Measurements from ENCODE around the gene SYCE3.
"Not testable (repeated sequence)": the region's sequence is repeated elsewhere in the genome, so short reads cannot be mapped to it uniquely, and the experiment has no call there.

Gene SYCE3

DNA sequence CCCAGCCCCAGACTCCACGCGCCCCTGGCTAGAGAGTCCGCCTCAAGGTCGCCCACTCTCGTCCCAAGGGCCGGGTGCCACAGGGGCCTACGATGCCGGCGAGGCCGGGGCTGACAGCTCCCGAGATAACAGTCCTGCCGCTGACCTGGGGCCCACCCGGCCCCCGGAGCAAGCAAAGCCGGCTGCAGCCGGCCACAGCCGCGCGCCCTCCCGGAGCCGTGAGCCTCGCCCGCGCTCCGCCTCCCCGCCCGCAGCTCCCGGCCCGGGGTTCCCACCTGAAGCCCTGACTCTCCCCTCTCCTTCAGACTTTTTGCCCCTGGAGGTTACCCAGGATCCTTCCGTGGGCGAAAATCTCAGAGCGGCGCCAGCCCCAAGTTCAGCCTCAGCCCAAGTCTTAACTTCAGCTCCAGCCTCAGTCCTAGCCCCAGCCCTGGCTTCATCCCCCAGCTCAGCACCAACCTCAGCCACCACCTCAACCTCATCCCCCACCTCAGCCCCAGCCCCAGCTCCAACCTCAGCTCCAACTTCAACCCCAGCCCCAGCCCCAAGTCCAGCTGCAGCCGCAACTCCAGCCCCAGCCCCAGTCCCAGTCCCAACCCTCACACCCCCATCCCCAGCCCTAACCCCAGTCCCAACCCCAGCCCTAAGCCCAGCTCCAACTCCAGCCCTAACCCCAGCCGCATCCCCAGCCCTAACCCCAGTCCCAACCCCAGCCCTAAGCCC lies 15.3 kb downstream of the SYCE3 start:
- no peak for DNase-seq

DNA sequence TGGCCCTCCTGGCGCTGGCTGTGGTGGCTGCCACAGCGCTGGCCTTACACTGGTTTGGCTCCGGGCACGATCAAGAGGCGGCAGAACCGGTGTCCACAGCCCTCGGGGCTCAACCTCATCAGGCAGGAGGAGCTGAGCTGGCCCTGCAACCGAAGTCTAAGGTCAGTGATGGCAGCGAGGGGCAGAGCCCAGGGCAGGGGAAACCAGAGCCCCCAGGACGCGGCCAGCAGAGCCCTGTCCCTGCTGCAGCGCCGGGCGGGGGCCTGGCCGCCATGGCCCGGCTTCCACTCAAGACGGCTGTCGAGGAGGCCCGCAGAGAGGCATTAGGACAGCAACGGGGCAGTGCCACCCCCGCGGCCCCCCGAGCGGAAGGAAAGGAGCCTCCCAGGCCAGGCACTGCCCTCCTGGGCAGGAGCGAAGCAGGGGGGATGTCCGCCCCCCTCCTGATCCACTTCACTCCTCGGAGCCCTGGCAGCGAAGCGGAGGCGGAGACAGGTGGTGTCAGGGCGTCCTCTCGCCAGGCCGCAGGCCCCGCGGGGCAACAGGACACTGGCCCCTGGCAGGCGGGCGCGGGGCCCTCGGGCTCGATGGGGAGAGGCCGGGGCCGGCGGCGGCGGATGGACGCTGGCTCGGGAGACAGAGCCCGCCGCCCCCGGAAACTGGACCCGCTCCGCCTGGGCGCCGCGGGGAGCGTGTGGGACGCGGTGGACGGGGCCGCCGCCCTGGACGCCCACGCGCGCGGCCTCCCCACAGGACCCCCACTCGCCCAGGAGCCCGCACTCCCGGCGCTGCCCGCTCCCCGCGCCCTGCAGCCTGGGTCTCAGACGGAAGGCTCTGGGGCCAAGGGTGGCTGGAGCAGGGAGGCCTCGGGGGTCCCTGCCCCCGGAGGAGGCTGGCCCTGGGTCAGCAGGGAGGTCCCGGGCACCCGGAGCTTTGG lies 16.1 kb downstream of the SYCE3 start:
- no peak for DNase-seq

DNA sequence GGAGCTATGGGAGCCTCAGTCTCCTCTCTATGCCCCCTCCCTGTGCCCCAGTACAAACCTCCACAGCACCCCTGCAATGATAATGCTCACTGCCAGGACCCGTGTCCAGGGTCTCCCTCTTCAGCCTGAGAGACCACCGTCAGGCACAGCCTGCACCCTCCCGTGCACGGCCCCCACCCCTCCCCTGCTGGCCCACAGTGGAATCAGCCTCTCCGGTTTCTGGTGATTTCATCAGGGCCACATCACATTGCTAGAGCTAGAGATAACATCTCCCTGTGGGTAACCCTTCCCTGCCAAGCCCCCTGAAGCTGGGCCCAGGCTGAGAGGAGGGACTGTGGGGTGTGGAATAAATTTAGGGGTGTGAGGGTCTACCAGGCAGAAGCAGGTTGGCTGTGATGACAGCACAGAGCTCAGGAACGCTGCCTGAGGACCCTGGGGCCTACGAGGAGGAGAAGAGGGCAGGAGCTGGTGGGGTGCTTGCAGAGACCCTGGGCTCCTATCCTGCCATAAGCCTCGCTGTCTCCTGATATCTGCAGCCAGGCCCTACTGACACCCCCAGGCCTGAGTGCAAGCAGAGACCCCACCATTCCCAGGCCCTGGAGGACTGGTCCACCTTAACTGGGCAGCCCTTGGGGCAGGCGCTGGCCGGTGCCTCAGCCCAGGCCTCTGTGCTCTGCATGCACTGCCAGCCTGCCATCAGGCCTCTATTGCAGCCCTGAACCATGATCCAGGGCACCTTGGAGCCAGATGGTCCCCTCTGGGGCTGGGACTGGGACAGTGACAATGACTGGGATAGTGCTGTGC lies 17.0 kb downstream of the SYCE3 start, which contains the start of gene KLHDC7B:
TSS of gene KLHDC7B (plus strand) at position 378 of the 804 bp plus-strand sequence. CDS start at position 723, 345 bp downstream.
- DNase-seq = no peak

DNA sequence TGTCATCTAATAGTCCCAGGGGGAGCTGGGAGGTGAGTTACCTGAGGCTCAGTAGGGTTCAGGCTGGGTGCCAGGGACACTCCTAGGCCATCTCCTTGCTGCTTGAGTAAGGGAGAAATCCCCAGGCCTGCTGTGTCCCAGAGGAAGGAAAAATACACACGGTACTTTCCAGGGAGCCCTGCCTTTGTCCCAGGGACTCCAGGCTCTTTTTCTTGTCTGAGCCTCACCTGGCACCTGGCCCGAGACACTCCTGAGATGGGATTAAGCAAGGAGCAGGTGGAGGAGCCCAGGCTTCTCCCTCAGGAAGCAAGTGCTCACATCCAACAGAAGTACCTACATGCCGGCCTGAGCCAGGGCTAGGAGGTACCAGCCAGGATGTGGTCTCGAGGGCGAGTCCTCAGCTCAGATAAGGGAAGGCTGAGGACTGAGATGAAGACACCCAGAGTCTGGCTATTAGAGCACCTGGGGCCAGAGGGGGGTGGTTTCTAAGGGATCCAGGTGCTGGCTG lies 17.9 kb downstream of the SYCE3 start:
- no peak for DNase-seq

DNA sequence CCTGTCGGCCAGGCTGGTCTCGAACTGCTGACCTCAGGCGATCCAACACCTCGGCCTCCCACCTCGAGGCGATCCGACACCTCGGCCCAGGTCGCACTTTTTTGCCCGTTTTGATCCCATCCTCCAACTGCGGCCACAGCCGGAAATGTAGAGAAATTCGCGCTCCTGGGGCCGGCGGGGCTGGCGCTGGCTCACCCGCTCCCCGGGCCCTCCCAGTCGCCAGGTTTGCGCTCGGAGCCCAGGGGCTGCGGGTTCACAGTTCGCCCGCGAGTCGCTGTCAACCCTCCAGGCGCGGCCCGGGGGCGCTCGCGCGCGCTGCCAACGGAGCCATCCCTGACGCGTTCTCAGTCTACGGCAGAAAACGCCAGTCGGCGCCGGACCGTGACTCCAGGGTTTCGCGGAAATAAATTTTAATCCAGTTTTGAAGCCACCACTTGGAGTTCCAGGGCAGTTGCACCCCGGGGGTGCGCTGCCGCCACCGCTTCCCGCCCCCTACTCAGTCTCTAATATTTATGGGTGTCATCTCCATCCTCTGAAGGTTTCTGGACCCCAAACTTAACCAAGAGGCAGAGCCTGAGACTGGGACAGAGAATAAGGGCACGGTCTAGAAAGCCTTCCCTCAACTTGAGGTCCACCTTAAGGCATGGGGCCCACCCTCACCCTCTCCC lies 18.5 kb downstream of the SYCE3 start:
- peak; percentile 37 for DNase-seq

DNA sequence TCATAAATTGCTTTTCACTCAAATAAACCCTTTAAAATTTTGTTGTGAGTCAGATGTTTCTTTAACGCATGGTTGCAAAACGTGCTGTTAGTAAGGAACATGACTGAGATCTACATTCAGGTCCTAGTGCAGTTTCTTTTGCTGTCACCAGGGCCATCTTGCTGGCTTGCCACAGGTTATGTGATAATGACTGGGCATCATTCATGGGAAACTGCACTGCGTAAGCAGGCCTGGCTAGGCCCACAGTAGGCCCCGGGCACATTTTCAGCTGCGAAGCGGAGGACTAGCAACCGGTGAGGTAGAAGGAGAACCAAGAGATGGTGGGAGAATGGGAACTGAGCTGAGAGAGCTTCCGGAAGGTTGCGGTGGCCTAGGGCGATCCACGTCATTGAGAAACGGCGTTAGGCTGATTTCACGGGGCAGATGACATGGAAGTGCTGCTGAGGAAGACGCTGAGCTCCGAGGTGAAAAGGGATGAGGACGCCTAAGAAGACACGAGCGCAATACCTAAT lies 20.2 kb downstream of the SYCE3 start:
- no peak for DNase-seq

DNA sequence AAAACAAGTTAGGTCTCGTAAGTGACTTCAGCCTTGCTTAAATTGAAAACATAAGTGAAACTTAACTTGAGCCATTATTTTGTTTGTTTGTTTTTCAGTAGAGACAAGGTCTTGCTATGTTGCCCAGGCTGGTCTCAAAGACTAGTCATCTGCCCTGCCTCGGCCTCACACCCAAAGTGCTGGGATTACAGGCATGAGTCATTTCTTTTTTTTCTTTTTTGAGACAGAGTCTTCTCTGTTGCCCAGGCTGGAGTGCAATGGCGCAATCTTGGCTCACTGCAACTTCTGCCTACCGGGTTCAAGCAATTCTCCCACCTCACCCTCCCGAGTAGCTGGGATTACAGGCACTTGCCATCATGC lies 21.1 kb downstream of the SYCE3 start:
- DNase-seq = peak; percentile 92

DNA sequence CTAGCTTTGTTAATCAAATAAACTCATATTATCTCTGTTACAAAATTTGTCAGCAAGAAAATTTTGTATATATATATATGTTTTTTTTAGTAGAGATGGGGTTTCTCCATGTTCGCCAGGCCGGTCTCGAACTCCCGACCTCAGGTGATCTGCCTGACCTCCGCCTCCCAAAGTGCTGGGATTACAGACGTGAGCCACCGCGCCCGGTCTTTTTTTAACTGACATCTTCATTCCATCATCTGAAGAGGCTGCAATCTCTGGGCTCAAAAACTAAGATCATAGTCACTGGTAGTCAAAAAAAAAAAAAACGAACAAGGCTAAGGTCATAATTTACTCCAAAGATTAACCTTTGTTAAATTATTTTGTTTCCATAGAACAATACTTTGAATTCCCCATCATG lies 22.3 kb downstream of the SYCE3 start:
- no peak for DNase-seq

DNA sequence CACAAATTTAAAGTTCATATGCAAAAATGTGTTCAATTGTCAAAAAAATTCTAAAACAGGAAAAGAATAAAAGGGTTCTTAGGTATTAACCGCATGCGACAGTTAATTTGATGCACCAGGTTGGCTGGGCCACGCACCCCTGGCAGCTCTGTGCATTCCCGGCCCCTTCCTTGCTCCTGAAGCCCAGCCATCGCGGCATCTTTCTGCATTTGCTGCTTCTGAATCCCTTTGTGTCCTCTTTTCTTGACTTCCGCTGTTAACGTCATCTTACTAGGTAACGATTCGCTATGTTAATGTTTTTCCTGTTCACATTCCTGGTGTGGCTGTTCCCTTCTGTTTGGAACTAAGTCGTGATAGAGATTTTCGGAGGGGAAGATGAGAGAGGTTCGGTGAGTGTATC lies 25.0 kb downstream of the SYCE3 start:
- no peak for DNase-seq

DNA sequence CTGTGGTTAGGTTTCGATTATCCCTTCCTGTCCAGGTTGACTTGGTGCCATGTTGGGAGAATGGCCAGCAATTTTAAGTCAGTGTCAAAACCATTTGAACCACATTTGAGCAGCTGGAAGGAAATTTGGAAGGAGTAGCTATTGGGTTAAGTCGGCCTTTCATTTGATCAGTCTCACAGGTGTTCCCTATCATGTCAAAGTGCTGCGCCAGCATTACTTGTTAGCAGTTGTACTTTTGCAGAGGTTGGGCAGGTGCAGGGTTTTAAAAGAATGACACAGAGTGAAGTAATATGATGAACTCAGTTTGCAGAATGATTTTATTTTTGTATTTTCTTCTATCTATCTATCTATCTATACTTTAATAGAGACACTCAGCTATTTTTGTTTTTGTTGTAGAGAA lies 26.5 kb downstream of the SYCE3 start:
- no peak for DNase-seq

DNA sequence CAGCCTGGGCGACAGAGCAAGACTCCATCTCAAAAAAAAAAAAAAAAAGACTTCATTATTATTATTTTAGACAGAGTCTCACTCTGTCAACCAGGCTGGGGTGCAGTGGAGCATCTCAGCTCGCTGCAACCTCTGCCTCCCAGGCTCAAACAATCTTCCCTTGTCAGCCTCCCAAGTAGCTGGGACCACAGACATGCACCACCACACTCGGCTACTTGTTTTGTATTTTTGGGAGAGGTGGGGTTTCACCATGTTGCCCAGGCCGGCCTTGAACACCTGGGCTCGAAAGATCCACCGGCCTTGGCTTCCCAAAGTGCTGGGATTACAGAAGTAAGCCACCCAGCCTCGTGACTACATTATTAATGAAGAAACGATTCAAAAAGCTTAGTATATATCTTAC lies 27.6 kb downstream of the SYCE3 start:
- DNase-seq = no peak

DNA sequence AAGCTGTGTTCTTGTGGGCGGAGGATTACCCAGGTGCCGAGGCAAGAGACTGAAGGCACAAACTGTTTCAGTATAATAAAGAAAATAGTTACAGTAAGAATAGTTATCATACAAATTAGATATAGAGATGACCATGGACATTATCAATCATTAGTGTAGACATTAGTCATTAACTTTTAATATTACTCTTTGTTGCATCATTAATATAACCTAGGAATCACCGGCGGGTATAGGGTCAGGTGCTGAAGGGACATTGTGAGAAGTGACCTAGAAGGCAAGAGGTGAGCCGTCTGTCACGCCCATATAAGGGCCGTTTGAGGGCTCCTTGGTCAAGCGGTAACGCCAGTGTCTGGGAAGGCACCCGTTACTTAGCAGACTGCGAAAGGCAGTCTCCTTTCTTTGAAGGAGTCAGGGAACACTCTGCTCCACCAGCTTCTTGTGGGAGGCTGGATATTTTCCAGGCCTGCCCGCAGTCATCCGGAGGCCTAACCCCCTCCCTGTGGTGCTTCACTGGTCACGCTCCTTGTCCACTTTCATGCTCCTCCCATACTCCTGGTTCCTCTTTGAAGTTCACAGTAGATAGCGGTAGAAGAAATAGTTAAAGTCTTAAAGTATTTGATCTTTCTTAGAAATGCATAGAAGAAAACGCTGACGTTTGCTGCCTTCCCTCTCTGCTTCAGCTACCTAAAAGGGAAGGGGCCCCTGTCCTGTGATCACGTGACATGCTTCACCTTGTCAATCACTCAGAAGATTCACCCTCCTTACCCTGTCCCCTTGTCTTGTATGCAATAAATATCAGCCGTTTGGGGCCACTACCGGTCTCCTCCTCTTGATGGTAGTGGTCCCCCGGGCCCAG lies 28.6 kb downstream of the SYCE3 start:
- DNase-seq = not testable (repeated sequence)

DNA sequence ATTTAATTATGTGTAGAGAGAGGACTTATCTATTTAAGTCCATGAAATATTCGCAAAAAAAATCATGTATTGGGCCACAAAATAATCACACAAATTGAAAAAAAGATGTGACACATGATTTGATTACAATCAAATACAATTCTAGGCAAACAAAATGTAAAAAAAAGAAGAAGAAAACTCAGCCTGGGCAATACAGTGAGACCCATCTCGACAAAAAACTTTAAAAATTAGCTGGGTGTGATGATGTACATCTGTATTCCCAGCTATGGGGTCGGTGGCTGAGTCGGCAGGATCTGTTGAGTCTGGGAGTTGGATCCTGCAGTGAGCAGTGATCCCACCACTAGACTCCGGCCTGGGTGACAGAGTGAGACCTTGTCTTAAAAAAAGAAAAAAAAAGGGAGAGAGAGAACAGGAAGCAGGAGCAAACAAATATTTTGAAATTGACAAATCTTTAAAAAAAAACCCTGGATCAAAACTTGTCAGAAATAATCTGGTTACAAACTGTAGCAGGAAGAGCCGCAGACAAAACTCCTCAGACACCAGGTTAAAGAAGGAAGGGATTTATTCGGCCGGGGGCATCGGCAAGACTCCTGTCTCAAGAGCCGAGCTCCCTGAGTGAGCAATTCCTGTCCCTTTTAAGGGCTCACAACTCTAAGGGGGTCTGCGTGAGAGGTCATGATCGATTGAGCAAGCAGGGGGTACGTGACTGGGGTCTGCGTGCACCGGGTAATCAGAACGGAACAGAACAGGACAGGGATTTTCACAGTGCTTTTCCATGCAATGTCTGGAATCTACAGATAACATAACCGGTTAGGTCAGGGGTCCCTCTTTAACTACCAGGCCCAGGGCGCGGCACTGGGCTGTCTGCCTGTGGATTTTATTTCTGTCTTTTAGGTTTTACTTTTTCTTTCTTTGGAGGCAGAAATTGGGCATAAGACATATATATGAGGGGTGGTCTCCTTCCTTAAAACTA lies 29.6 kb downstream of the SYCE3 start:
- no peak for DNase-seq

DNA sequence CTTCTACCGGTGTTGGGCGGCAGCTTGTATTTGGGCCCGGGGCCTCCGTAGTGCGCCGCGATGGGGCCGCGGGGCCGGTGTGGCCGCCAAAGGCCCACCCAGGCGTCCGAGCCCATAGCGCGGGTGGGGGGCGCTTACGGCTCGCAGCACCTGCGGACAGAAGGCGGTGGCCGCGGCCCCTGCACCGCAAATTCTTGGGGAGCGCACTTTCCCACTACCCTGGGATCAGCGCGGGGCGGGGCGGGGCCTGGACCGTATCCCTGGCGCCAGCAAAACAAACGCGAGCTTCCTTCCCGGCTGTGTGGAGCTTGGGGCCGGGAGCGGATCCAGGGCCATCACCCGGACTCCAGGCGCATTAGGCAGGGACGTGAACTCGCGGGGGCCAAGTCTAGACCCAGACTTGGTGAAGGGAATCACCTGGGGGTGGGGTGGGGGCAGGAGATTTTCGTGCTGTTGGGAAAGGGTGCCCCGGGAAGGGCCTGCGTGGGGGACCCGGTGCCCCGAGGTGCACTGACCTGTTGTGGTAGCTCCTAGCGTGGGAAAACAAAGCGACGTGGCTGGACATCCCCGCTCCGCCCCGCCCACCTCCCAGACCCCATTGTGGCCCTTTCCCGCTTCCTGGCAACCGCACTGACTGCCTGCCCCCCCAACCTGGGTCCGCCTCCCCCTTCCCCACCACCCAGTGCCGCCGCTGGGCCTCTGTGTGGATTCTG lies 30.6 kb downstream of the SYCE3 start:
- peak; percentile 48 for DNase-seq

DNA sequence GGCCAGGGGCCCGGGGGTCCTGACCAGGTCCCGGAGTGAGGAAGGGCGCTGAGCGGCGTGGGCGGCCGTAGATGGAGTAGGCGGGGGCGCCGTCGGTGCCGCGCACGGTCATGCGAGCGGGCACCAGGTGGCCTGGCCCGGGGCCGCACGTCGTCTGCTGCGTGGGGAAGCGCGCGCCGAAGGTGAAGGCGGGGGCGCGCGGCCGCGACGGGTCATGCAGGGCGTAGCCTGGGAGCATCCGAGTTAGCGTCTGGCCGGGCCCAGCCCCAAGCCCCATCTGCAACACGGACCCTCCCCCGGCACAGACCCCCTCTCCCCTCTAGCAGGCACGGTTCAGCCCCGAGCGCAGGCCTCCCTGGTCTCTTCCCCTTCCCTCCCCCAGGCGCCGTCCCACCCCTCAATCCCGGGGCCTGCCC lies 31.2 kb downstream of the SYCE3 start:
- no peak for DNase-seq

DNA sequence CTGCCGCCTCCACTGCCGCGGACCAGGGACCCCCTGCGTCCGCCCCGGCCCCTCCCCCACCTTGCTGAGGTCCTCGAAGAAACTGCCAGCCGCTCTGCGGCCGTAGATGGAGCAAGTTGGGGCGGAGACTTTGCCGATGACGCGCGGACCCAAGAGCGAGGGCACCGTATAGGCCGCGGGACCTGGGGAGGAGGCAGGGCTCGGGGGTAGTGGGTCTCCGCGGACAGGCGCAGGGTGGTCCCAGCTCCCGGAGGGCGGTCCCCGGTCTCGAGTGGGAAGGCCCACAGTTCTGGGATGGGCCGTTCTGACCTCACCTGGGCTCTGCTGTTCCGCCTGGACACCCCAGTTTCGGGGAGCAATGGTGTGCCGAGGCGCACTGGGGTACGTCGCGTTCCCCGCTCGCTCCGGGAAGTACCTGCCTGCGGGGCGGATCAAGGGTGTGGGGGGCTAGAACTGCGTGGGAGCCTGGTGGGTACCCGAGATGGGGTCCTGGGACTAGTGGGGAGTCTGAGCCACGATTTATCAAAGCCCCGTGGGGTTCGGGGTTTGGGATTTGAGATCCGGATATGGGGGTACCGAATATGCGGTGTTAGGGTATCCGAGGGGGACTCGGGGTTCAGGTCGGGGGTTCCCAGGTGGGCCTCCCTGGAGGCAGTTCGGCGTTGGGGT lies 31.7 kb downstream of the SYCE3 start:
- peak; percentile 68 for DNase-seq

DNA sequence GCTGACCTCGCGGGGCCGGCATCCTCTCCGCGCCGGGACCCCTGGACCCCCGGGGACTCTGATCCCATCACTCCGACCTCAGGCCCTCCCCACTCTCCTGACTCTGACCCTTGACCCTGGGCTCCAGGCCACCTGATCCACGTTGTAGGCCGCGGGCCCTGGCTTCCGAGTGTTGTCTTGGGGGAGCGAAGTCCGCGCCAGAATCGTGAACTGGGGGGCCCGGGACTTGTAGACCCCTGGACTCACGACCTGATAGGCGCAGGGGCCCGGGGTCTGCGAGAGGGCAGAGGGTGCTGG lies 32.2 kb downstream of the SYCE3 start:
- no peak for DNase-seq

DNA sequence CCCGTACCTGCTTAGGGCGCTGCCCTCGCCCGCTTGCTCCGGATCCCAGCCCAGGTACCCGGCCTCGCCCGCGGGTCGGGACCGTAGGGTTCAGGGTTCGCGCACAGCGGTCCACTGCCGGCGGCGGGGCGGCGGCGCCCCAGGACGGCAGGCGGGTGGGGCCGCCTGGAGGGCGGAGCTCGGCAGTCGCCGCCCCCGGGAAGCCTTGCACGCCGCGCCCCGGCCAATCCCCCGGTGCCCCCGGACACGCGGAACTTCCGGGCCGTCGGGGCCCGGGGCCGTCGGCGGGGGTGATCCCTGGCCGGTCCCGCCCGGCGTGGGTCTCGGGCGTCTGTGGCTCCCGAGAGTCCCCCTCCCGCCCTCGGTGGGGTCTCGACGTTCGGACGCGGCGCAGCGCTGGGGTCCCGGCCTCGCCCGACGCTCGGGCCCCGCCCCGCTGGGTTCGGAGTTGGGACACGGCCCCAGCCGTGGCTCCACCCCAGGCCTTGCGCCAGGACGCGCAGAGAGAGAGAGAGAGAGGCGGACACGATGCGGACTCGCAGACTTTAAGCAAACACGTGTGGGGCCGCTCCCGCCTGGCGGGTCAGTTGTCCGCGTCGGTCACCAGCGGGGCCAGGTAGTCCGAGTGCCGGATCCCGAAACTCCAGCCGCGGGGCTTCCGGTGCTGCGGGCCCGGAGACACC lies 32.7 kb downstream of the SYCE3 start, which contains the start of gene TYMP:
TSS of gene TYMP (minus strand) at position 116 of the 683 bp plus-strand sequence. CDS start 303 bp downstream, outside the sequence.
- peak; percentile 63 for DNase-seq

Measured in HCEC 1CT (cell line).